Fibroblast of skin of right quadriceps (primary cell): Measurements from ENCODE around the gene BMP5.

ENCODE experiments used
- DNase-seq: peaks from one replicate; pipeline ENCODE4 v3.0.0-alpha.2; 2013

The BMP5 gene

GRCh38 chr6:55705451-55706440 lies 169.6 kb downstream of the BMP5 start:
- no peak for DNase-seq

GRCh38 chr6:55704421-55704820 lies 171.0 kb downstream of the BMP5 start:
- peak; percentile 64 for DNase-seq
